Lower lobe of right lung (tissue), 2 donors: Measurements from ENCODE around the gene PRAMEF1. TPM values are rescaled to one million over a fixed set of nuclear protein-coding genes. Genes with fewer than 3 reads are reported as not detected.

Experiments
- ATAC-seq, 2 donors: fragments of 200-7000 bp; cut with Tn5 transposase; one replicate each; pipeline ENCODE4 v1.9.1; 2020 to 2022; ENCODE audit warnings: mild to moderate bottlenecking in 2 of 2, moderate library complexity in 2 of 2
- DNase-seq: peaks from one replicate; pipeline ENCODE4 v3.0.0-alpha.2; 2020
- H3K27ac ChIP-seq: fragments of 200-600 bp; one replicate; pipeline ENCODE4 v1.8.0; 2022
- H3K27me3 ChIP-seq: fragments of 200-600 bp; one replicate; pipeline ENCODE4 v1.8.0; 2022; ENCODE audit warnings: low read depth
- H3K36me3 ChIP-seq: fragments of 200-600 bp; one replicate; pipeline ENCODE4 v1.8.0; 2022; ENCODE audit warnings: mild to moderate bottlenecking
- H3K4me1 ChIP-seq: fragments of 200-600 bp; one replicate; pipeline ENCODE4 v1.8.0; 2022
- H3K4me3 ChIP-seq: fragments of 200-600 bp; one replicate; pipeline ENCODE4 v1.8.0; 2022; ENCODE audit warnings: mild to moderate bottlenecking
- H3K9me3 ChIP-seq: fragments of 200-600 bp; one replicate; pipeline ENCODE4 v1.8.0; 2022
- CTCF ChIP-seq: fragments of 200-600 bp; IDR thresholded peaks from one replicate; pipeline ENCODE4 v1.8.0; 2022; ENCODE audit warnings: antibody characterized with exemption, mild to moderate bottlenecking
- intact Hi-C: fragments of 100-400 bp; cut with DNase I; formaldehyde crosslinking; loops from one replicate; pipeline ENCODE4 v1.11.0; 2022
- total RNA-seq: library from RNA; stranded (reverse); fragmentation: NEBNext Ultra II Directional; extraction: Animal tissue kit (Norgen Biotek cat#: 25700); gene quantifications from one replicate; pipeline ENCODE4 v1.2.1, GENCODE V29; 2021
- donor health status: DM: no; HTN: yes; CAD: no; lungs with severe emphysema.

Gene PRAMEF1
- total RNA-seq, 1 donor from 2014 or later, result not detected

- Histone ChIP-seq H3K4me1 (no peaks in the 10 kb centered on the region), H3K4me3 (no peak overlapping the region), H3K27ac (no peak overlapping the region), H3K9me3 (no peaks in the 10 kb centered on the region), H3K36me3 (no peaks in the 10 kb centered on the region), H3K27me3 (peaks cover 4% of the 10 kb centered on the region)
- TF ChIP-seq CTCF, result no peak
- ATAC-seq (no peak), DNase-seq (no peak)
- intact Hi-C loops, result no loop called here
Measured at GRCh38 chr1:12770620-12771019, 20.6 kb upstream of the PRAMEF1 start.

- intact Hi-C loops, result no loop called here
- no peaks in the 10 kb centered on the region for H3K9me3 ChIP-seq
- H3K36me3 ChIP-seq, result no peaks in the 10 kb centered on the region
- TF ChIP-seq CTCF, result no peak
- peaks cover 4% of the 10 kb centered on the region for H3K27me3 ChIP-seq
- H3K4me1 ChIP-seq, result no peaks in the 10 kb centered on the region
- H3K4me3 ChIP-seq, result no peak overlapping the region
- ATAC-seq (no peak), DNase-seq (no peak)
- H3K27ac ChIP-seq, result no peak overlapping the region
Measured at GRCh38 chr1:12771186-12771585, 20.0 kb upstream of the PRAMEF1 start.

- intact Hi-C loops, result no loop called here
- ATAC-seq (no peak), DNase-seq (no peak)
Measured at GRCh38 chr1:12772520-12772919, 18.7 kb upstream of the PRAMEF1 start.

GRCh38 chr1:12773438-12773837 is 17.8 kb upstream of the PRAMEF1 start, which contains the start of gene PRAMEF12:
PRAMEF12 (plus strand) TSS chr1:12773738; CDS start chr1:12774868, 1,130 bp downstream.
- intact Hi-C loops, result no loop called here
- Histone ChIP-seq H3K4me3 (no peak within 1 kb of the TSS), H3K27ac (no peak within 1 kb of the TSS), H3K9me3 (no peaks in the 10 kb centered on the region), H3K27me3 (peaks cover 8% of the 10 kb centered on the region), H3K4me1 (no peaks in the 10 kb centered on the region), H3K36me3 (no peaks in the 10 kb centered on the region)
- ATAC-seq, result no peak
- no peak for TF ChIP-seq CTCF
- no peak for DNase-seq

More at GRCh38 chr1:12772520-12772919, 18.7 kb upstream of the PRAMEF1 start:
- TF ChIP-seq CTCF, result no peak
- no peak overlapping the region for H3K27ac ChIP-seq
- no peaks in the 10 kb centered on the region for H3K9me3 ChIP-seq
- H3K4me3 ChIP-seq, result no peak overlapping the region
- no peaks in the 10 kb centered on the region for H3K4me1 ChIP-seq
- H3K36me3 ChIP-seq, result no peaks in the 10 kb centered on the region
- H3K27me3 ChIP-seq, result peaks cover 4% of the 10 kb centered on the region

- no peaks in the 10 kb centered on the region for H3K36me3 ChIP-seq
- H3K4me1 ChIP-seq, result no peaks in the 10 kb centered on the region
- no peak for TF ChIP-seq CTCF
- intact Hi-C loops, result no loop called here
- ATAC-seq, result no peak
- H3K27me3 ChIP-seq, result peaks cover 5% of the 10 kb centered on the region
- no peak overlapping the region for H3K27ac ChIP-seq
- no peaks in the 10 kb centered on the region for H3K9me3 ChIP-seq
- DNase-seq, result no peak
- H3K4me3 ChIP-seq, result no peak overlapping the region
Measured at GRCh38 chr1:12774801-12775345, 16.3 kb upstream of the PRAMEF1 start.
